Parathyroid adenoma (tissue), 2 donors: ENCODE results near the gene ANKRD6.

Experiments
- H2AFZ ChIP-seq: fragments of 300-600 bp; sonication (generic); one replicate; pipeline ENCODE4 v1.7.0; 2017; ENCODE audit warnings: antibody characterized with exemption, mild to moderate bottlenecking
- H3K27ac ChIP-seq: fragments of 300-600 bp; sonication (generic); one replicate; pipeline ENCODE4 v1.7.0; 2017
- H3K27me3 ChIP-seq: fragments of 300-600 bp; sonication (generic); one replicate; pipeline ENCODE4 v1.7.0; 2017; ENCODE audit warnings: low read length; ENCODE audit not compliant: control insufficient read depth, insufficient read depth
- H3K36me3 ChIP-seq: fragments of 300-600 bp; sonication (generic); one replicate; pipeline ENCODE4 v1.7.0; 2017; ENCODE audit warnings: low read length; ENCODE audit not compliant: control insufficient read depth, insufficient read depth
- H3K4me1 ChIP-seq: fragments of 300-600 bp; sonication (generic); one replicate; pipeline ENCODE4 v1.7.0; 2017; ENCODE audit warnings: control low read depth
- H3K4me2 ChIP-seq: fragments of 300-600 bp; sonication (generic); one replicate; pipeline ENCODE4 v1.7.0; 2017; ENCODE audit warnings: low read length
- H3K4me3 ChIP-seq: fragments of 300-600 bp; sonication (generic); one replicate; pipeline ENCODE4 v1.7.0; 2017; ENCODE audit warnings: low read depth, low read length
- H3K79me2 ChIP-seq: fragments of 300-600 bp; sonication (generic); one replicate; pipeline ENCODE4 v1.7.0; 2017; ENCODE audit warnings: control low read depth
- H3K9ac ChIP-seq: fragments of 300-600 bp; sonication (generic); one replicate; pipeline ENCODE4 v1.7.0; 2017; ENCODE audit warnings: mild to moderate bottlenecking
- H3K9me3 ChIP-seq: fragments of 300-600 bp; sonication (generic); one replicate; pipeline ENCODE4 v1.7.0; 2017; ENCODE audit warnings: low read length; ENCODE audit not compliant: control insufficient read depth
- TF ChIP-seq, protein P1 (sequence below): fragments of 300-600 bp; sonication (generic); IDR thresholded peaks from one replicate; pipeline ENCODE4 v1.7.0; 2017; ENCODE audit warnings: antibody characterized with exemption, mild to moderate bottlenecking
- donor health status: primary hyperparathyroidism.

Gene ANKRD6

DNA sequence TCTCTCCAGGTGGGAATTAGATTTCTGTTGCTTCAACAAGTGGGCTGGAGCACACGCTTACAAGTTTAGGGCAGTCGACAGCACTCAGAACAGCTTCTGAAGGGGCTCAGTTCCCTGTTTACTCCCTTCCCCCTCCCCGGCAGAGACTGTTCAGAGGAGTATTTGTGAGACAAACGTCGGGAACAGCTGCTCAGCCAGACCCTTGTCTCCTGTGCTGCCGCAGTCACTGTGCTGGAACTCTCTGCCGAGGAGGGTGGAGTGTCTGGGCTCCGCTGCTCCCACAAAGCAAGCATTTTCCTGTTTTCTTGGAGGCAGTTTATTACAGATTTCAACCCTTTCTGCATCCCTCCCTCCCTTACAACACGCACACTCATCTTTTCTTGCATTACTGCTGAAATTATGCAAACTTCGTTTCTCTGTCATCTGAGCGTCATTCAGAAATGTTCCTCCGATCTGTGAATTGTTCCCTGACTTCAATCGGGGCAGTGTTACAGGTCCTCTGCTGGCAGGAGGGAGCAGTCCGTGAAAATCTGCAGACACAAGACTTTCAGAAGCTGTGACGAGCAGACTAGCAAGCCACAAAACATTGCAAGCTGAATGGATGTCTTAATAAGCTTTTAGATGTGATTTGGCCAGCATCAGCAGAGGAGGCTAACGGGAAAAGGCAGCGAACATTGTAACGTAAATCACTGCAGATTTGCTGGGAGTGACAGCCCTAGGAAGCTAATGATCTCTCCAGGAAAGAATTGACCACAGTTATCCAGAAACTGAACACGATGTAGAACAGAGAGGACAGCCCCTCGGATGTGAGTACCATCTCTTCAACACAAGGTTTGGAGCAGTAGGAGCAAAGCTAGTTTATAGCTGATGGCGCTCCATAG is 129.4 kb downstream of the ANKRD6 start:
- Histone ChIP-seq H3K4me1 (no peaks in the 10 kb centered on the region), H3K4me2 (no peak overlapping the region), H3K9ac (no peak overlapping the region), H3K9me3 (no peaks in the 10 kb centered on the region), H3K27ac (no peak overlapping the region), H3K79me2 (no peaks in the 10 kb centered on the region), H3K27me3 (no peaks in the 10 kb centered on the region), H3K36me3 (no peaks in the 10 kb centered on the region), H2AFZ (no peak overlapping the region), H3K4me3 (no peak overlapping the region)
- TF ChIP-seq, protein P1, sequence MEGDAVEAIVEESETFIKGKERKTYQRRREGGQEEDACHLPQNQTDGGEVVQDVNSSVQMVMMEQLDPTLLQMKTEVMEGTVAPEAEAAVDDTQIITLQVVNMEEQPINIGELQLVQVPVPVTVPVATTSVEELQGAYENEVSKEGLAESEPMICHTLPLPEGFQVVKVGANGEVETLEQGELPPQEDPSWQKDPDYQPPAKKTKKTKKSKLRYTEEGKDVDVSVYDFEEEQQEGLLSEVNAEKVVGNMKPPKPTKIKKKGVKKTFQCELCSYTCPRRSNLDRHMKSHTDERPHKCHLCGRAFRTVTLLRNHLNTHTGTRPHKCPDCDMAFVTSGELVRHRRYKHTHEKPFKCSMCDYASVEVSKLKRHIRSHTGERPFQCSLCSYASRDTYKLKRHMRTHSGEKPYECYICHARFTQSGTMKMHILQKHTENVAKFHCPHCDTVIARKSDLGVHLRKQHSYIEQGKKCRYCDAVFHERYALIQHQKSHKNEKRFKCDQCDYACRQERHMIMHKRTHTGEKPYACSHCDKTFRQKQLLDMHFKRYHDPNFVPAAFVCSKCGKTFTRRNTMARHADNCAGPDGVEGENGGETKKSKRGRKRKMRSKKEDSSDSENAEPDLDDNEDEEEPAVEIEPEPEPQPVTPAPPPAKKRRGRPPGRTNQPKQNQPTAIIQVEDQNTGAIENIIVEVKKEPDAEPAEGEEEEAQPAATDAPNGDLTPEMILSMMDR = no peak

DNA sequence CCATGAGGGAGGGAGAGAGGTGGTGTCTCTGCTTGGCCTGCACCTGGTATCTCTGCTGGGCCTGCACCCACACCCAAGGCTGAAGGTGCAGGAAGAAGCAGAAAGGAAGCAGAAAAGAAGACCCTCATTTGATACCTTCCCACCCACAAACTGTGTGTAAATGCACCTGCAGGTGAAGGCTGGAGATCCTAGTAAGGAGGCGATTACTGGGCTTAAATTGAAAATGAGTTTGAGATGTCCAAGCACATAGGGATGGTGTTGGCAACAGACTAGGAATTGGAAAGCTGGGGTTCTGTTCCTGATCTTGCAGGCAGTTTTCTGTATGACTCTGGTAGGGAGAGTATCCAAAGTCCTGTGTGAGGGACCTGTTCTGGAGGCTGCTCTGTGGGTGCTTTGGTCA is 130.9 kb downstream of the ANKRD6 start:
- no peak overlapping the region for H3K4me2 ChIP-seq
- no peaks in the 10 kb centered on the region for H3K27me3 ChIP-seq
- H2AFZ ChIP-seq = no peak overlapping the region
- no peak overlapping the region for H3K9ac ChIP-seq
- H3K4me3 ChIP-seq = no peak overlapping the region
- TF ChIP-seq, protein P1 = no peak
- H3K36me3 ChIP-seq = no peaks in the 10 kb centered on the region
- no peaks in the 10 kb centered on the region for H3K4me1 ChIP-seq
- H3K27ac ChIP-seq = no peak overlapping the region
- H3K79me2 ChIP-seq = no peaks in the 10 kb centered on the region
- H3K9me3 ChIP-seq = no peaks in the 10 kb centered on the region

DNA sequence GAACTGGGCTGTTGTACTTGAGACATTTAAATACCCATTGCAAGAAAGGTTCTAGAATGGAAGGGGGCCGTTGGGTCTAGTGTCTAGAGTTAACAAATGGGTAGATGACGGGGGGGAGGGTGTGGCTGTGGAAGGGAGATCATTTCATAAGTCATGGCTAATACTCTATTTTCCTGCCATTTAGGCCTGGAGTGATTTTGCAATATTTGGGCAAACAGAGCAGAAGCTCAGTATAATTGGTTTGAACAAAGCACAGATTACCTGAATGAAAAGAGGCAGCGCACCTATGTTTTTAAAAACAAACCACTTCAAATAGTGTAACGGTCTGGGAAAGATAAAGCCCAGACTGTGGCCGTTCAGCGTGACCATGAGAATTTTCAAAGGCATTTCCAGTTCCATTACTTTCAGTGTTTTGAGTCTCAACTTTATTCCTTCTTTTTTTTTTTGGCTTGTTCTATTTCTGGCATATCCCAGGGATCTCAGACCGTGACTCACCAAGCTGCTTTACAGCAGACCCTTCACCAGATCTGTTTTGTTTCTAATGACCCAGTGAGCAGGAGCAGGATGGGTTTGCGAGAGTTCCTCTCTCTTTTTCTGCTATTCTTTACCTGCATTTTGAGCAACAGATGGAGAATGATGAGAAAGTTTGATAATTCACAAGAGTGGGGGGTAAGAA is 131.9 kb downstream of the ANKRD6 start:
- Histone ChIP-seq H3K79me2 (no peaks in the 10 kb centered on the region), H3K9me3 (no peaks in the 10 kb centered on the region), H3K4me1 (no peaks in the 10 kb centered on the region), H2AFZ (no peak overlapping the region), H3K4me3 (no peak overlapping the region), H3K4me2 (no peak overlapping the region), H3K36me3 (no peaks in the 10 kb centered on the region), H3K27ac (no peak overlapping the region), H3K9ac (no peak overlapping the region), H3K27me3 (no peaks in the 10 kb centered on the region)
- TF ChIP-seq, protein P1 = no peak

DNA sequence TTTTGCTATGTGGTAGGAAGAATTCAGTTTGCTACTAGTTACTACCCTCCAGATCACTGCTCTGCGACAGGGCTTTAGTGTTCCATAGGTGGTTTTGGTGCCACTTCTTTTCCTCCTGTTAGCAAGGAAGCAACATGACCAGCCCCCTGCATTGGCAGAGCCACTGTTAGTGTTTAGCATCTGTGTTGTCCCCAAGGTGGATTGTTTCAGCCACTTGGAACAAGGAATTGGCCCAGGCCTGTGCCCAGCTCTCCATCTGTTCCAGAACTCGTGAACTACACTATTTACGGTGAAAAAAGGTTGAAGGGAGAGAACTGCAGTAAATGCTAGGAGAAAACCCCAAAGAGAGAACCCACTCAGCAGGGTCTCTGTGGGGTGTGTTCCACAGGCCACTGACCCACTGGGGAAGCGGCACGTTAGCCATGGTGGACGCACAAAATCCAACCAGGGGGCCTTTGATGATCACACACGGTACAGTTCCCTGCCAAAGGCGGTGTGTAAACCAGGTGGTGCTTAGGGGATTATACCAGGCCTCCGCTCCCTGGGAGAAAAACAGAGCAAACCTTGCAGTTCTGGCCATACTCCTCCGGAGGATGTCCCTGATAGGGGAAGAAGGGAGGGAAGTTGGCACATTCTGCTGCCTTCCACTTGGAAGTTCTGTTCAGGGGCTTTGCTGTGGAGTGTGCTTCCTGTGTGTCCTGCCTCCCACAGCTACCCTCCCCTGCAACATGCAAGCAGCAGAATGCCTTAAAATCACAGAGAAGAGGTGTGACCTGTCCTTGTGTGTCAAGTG is 133.3 kb downstream of the ANKRD6 start:
- Histone ChIP-seq H3K9ac (no peak overlapping the region), H3K27ac (no peak overlapping the region)
- TF ChIP-seq, protein P1 = no peak

More for the DNA sequence above, 133.3 kb downstream of the ANKRD6 start:
- Histone ChIP-seq H3K79me2 (no peaks in the 10 kb centered on the region), H3K4me1 (no peaks in the 10 kb centered on the region), H3K9me3 (no peaks in the 10 kb centered on the region), H3K4me2 (no peak overlapping the region), H3K36me3 (no peaks in the 10 kb centered on the region), H3K4me3 (no peak overlapping the region), H2AFZ (no peak overlapping the region), H3K27me3 (no peaks in the 10 kb centered on the region)
